Loucy (cell line): ENCODE results near the gene TRAT1.

Experiments
- CTCF ChIP-seq: fragments of 200-600 bp; sonication (generic); conservative IDR thresholded peaks from 2 replicates; pipeline ENCODE4 v1.5.1; 2014; ENCODE audit warnings: mild to moderate bottlenecking, antibody characterized with exemption, low read length
- EZH2phosphoT487 ChIP-seq: fragments of 200-600 bp; IDR thresholded peaks from 2 replicates; pipeline ENCODE4 v1.6.1; 2018; ENCODE audit warnings: antibody characterized with exemption, mild to moderate bottlenecking, moderate library complexity, borderline replicate concordance

- TF ChIP-seq CTCF = no peak
- TF ChIP-seq EZH2phosphoT487 = no peak
Measured at GRCh38 chr3:108894981-108895380, 72.4 kb downstream of the TRAT1 start.
